Measurements from ENCODE around the gene FER. TPM values are rescaled to one million over a fixed set of nuclear protein-coding genes. Genes with fewer than 3 reads are reported as not detected.

FER gene
- total and polyA plus RNA-seq, 9 of the 15 experiments (the other 6 are each of a cell fraction or from before 2014, with no cell fraction given) = 6.7 to 18.2 (median 8.9) TPM

DNA sequence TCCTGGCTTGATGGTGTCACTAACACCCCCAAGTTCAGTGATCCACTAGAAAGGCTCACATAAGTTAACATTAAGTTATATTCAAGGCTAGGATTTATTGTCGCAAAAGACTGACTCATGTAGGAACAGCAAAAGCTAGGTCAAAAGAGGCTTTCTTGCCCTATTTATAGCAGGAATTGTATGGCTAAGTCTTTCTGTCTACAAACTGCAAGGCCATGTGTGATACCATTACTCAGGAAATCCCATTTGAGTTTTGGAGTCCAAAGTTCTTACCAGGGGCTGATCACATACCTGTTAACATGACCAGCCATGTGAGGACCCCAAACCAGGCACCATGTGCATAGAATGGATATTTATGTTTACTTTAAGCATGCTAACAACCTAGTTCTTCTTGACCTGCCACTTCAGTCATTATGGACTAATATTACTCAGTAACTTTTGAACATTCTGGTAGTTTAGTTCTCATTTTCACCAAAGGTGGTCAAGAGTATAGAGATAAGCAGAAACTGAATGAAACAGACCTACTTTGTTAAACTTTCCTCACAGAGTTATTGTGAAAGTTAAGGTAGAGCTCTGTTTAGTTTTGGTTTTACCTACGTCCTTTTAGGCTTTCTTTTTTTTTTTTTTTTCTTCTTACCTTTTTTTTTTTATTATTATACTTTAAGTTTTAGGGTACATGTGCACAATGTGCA lies 281.1 kb downstream of the FER start:
- no peak for FAIRE-seq

DNA sequence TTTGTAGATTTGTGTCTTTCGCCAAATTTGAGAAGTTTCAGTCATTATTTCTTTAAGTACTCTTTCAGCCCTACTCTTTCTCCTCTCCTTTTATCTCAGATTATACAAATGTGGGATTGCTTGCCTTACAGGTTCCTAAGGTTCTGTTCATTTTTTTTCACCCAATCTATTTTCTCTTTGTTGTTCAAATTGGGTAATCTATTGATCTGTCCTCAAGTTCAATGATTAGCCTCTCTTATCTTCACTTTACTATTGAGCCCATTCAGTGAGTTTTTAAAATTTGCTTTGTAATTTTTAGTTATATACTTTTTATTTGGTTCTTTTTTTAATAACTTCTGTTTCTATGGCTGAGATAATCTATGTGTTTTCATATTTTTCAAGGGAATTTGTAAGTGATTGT lies 282.1 kb downstream of the FER start:
- Histone ChIP-seq H4K20me1 (replicated peaks; ENCODE audit: control insufficient read depth, insufficient read depth, low read length) (no peaks in the 10 kb centered on the region), H3K4me1 (replicated peaks in 1 of 2; ENCODE audit: control insufficient read depth in 2 of 2, insufficient read depth in 2 of 2, low read length in 2 of 2) (peaks cover 0 to 11% of the 10 kb centered on the region in 2 experiments; a peak in 3 of 5 replicates), H3K36me3 (ENCODE audit: control insufficient read depth, insufficient read depth, low read length) (no peaks in the 10 kb centered on the region), H3K4me3 (no peak overlapping the region), H3K79me2 (ENCODE audit: control insufficient read depth, insufficient read depth, low read length) (no peaks in the 10 kb centered on the region), H3K27ac (ENCODE audit: extremely low read depth, low read depth, low read length) (no peak overlapping the region), H3K9me1 (ENCODE audit: control insufficient read depth, insufficient read depth, low read length) (no peaks in the 10 kb centered on the region), H3K9me3 (replicated peaks; ENCODE audit: control insufficient read depth, insufficient read depth, low read depth, low read length) (no peaks in the 10 kb centered on the region), H3K27me3 (ENCODE audit: control insufficient read depth in 2 of 2, insufficient read depth in 2 of 2, low read length in 2 of 2) (no peaks in the 10 kb centered on the region), H2AFZ (ENCODE audit: low read depth, low read length) (no peak overlapping the region), H3K9ac (ENCODE audit: insufficient read depth in 1 of 2, low read depth in 2 of 2, low read length in 2 of 2) (no peak overlapping the region), H3K4me2 (ENCODE audit: insufficient read depth, low read length) (no peak overlapping the region)
- BruUV-seq (replicated peaks) = no TSS peak
- FAIRE-seq = no peak
- in situ Hi-C loops (cut with MboI) (no loop called here), intact Hi-C loops (cut with micrococcal nuclease) (no loop called here)
- ChIA-PET POLR2A (no interaction called here), CTCF (ENCODE audit: low intra/inter-chr PET ratio) (no interaction called here)
- no peak for DNase-seq (ENCODE audit: extremely low read depth in 1 of 4, low spot score in 3 of 4)
- ATAC-seq = no peak
- 80% methylated on average over 1 of the region's 1 CpG for WGBS (ENCODE audit: insufficient coverage, low coverage, missing lambda C conversion rate)
- TF ChIP-seq, protein P1, sequence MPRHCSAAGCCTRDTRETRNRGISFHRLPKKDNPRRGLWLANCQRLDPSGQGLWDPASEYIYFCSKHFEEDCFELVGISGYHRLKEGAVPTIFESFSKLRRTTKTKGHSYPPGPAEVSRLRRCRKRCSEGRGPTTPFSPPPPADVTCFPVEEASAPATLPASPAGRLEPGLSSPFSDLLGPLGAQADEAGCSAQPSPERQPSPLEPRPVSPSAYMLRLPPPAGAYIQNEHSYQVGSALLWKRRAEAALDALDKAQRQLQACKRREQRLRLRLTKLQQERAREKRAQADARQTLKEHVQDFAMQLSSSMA (CRISPR knock-in tag; IDR thresholded peaks at IDR 0.05) = no peak
- TF ChIP-seq RNF2 (IDR thresholded peaks at IDR 0.05) = no peak
- TF ChIP-seq, protein P2, sequence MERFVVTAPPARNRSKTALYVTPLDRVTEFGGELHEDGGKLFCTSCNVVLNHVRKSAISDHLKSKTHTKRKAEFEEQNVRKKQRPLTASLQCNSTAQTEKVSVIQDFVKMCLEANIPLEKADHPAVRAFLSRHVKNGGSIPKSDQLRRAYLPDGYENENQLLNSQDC (CRISPR knock-in tag; IDR thresholded peaks at IDR 0.05) = no peak
- TF ChIP-seq, protein P3, sequence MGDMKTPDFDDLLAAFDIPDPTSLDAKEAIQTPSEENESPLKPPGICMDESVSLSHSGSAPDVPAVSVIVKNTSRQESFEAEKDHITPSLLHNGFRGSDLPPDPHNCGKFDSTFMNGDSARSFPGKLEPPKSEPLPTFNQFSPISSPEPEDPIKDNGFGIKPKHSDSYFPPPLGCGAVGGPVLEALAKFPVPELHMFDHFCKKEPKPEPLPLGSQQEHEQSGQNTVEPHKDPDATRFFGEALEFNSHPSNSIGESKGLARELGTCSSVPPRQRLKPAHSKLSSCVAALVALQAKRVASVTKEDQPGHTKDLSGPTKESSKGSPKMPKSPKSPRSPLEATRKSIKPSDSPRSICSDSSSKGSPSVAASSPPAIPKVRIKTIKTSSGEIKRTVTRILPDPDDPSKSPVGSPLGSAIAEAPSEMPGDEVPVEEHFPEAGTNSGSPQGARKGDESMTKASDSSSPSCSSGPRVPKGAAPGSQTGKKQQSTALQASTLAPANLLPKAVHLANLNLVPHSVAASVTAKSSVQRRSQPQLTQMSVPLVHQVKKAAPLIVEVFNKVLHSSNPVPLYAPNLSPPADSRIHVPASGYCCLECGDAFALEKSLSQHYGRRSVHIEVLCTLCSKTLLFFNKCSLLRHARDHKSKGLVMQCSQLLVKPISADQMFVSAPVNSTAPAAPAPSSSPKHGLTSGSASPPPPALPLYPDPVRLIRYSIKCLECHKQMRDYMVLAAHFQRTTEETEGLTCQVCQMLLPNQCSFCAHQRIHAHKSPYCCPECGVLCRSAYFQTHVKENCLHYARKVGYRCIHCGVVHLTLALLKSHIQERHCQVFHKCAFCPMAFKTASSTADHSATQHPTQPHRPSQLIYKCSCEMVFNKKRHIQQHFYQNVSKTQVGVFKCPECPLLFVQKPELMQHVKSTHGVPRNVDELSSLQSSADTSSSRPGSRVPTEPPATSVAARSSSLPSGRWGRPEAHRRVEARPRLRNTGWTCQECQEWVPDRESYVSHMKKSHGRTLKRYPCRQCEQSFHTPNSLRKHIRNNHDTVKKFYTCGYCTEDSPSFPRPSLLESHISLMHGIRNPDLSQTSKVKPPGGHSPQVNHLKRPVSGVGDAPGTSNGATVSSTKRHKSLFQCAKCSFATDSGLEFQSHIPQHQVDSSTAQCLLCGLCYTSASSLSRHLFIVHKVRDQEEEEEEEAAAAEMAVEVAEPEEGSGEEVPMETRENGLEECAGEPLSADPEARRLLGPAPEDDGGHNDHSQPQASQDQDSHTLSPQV (IDR thresholded peaks at IDR 0.05) = no peak
- no peak for TF ChIP-seq NR2C1 (IDR thresholded peaks at IDR 0.05)
- no peak for TF ChIP-seq NR2C1 (tag; IDR thresholded peaks at IDR 0.05)
- TF ChIP-seq, protein P4, sequence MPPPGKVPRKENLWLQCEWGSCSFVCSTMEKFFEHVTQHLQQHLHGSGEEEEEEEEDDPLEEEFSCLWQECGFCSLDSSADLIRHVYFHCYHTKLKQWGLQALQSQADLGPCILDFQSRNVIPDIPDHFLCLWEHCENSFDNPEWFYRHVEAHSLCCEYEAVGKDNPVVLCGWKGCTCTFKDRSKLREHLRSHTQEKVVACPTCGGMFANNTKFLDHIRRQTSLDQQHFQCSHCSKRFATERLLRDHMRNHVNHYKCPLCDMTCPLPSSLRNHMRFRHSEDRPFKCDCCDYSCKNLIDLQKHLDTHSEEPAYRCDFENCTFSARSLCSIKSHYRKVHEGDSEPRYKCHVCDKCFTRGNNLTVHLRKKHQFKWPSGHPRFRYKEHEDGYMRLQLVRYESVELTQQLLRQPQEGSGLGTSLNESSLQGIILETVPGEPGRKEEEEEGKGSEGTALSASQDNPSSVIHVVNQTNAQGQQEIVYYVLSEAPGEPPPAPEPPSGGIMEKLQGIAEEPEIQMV (tag; conservative IDR thresholded peaks at IDR 0.05; ENCODE audit: low read depth) = no peak
- no peak for TF ChIP-seq HDAC2 (IDR thresholded peaks at IDR 0.05)

More for the DNA sequence above, 281.1 kb downstream of the FER start:
- no TSS peak for BruUV-seq (replicated peaks)
- intact Hi-C loops (cut with micrococcal nuclease) (no loop called here), in situ Hi-C loops (cut with MboI) (no loop called here)
- Histone ChIP-seq H3K4me1 (replicated peaks in 1 of 2; ENCODE audit: control insufficient read depth in 2 of 2, insufficient read depth in 2 of 2, low read length in 2 of 2) (peaks cover 0 to 11% of the 10 kb centered on the region in 2 experiments; a peak in 3 of 5 replicates), H3K27me3 (ENCODE audit: control insufficient read depth in 2 of 2, insufficient read depth in 2 of 2, low read length in 2 of 2) (no peaks in the 10 kb centered on the region), H3K9me3 (replicated peaks; ENCODE audit: control insufficient read depth, insufficient read depth, low read depth, low read length) (no peaks in the 10 kb centered on the region), H4K20me1 (replicated peaks; ENCODE audit: control insufficient read depth, insufficient read depth, low read length) (no peaks in the 10 kb centered on the region), H3K9ac (ENCODE audit: insufficient read depth in 1 of 2, low read depth in 2 of 2, low read length in 2 of 2) (no peak overlapping the region), H3K79me2 (ENCODE audit: control insufficient read depth, insufficient read depth, low read length) (no peaks in the 10 kb centered on the region), H2AFZ (ENCODE audit: low read depth, low read length) (no peak overlapping the region), H3K4me2 (ENCODE audit: insufficient read depth, low read length) (no peak overlapping the region), H3K36me3 (ENCODE audit: control insufficient read depth, insufficient read depth, low read length) (no peaks in the 10 kb centered on the region), H3K4me3 (no peak overlapping the region), H3K27ac (ENCODE audit: extremely low read depth, low read depth, low read length) (no peak overlapping the region), H3K9me1 (ENCODE audit: control insufficient read depth, insufficient read depth, low read length) (no peaks in the 10 kb centered on the region)
- no peak for ATAC-seq
- WGBS (ENCODE audit: insufficient coverage, low coverage, missing lambda C conversion rate) = 47% methylated on average over 1 of the region's 2 CpGs
- POLR2A ChIA-PET = no interaction called here
- no peak for DNase-seq (ENCODE audit: extremely low read depth in 1 of 4, low spot score in 3 of 4)
- no peak for TF ChIP-seq HMG20B (CRISPR knock-in tag; IDR thresholded peaks at IDR 0.05)
- CTCF ChIA-PET (ENCODE audit: low intra/inter-chr PET ratio) = no interaction called here
